Progenitor cell of endocrine pancreas (in vitro differentiated cells): ENCODE measurements around the gene ACAP2. TPM values are rescaled to one million over a fixed set of nuclear protein-coding genes. Genes with fewer than 3 reads are reported as not detected.

Experiments used
- DNase-seq: peaks from one replicate; pipeline ENCODE4 v3.0.0; 2021; ENCODE audit warnings: low spot score; ENCODE audit not compliant: unreplicated experiment
- H3K27ac Mint-ChIP-seq: 2 replicates; pipeline ENCODE4 v1.8.0; 2021; ENCODE audit warnings: mild to moderate bottlenecking, moderate library complexity, mixed read lengths
- H3K27me3 Mint-ChIP-seq: 2 replicates; pipeline ENCODE4 v1.8.0; 2021; ENCODE audit warnings: mixed read lengths
- H3K36me3 Mint-ChIP-seq: 2 replicates; pipeline ENCODE4 v1.8.0; 2022; ENCODE audit warnings: mixed read lengths; ENCODE audit not compliant: insufficient read depth
- H3K4me1 Mint-ChIP-seq: 2 replicates; pipeline ENCODE4 v1.8.0; 2021; ENCODE audit warnings: low read depth, mixed read lengths
- H3K4me3 Mint-ChIP-seq: 2 replicates; pipeline ENCODE4 v1.8.0; 2021; ENCODE audit warnings: low read depth, mild to moderate bottlenecking, moderate library complexity, mixed read lengths
- H3K9me3 Mint-ChIP-seq: 2 replicates; pipeline ENCODE4 v1.8.0; 2021; ENCODE audit warnings: low read depth, mixed read lengths
- total RNA-seq: library from RNA; stranded (reverse); gene quantifications from 2 replicates; pipeline ENCODE4 v1.2.1, GENCODE V29; 2021
- TF ChIP-seq, protein P1 (sequence below): fragments of 200-600 bp; sonication (generic); IDR thresholded peaks from one replicate; pipeline ENCODE4 v1.5.0; 2021; ENCODE audit warnings: antibody characterized with exemption, mild to moderate bottlenecking; ENCODE audit not compliant: unreplicated experiment

Gene ACAP2
- total RNA-seq, 1 donor from 2014 or later = 34.2 TPM

DNA sequence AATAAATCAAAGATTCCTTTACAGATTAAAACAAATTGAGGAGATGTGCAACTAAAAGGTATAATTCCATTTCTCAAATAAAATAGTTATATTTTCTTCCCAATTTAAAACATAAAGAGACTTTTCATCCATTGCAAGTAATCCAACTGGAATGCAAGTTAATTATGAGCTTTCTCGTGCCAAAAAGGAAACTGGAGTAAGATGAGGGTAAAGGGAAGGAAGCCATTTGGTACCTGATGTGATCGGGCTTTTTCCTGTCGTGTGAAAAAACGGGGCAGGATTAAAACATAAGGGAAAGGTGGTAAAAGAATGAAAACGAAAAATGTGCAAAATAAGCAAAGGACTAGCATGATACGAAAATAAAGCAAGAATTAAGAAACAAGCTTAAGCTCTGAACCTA, 130.1 kb downstream of the ACAP2 start:
- no peak overlapping the region for H3K27ac Mint-ChIP-seq
- TF ChIP-seq, protein P1, sequence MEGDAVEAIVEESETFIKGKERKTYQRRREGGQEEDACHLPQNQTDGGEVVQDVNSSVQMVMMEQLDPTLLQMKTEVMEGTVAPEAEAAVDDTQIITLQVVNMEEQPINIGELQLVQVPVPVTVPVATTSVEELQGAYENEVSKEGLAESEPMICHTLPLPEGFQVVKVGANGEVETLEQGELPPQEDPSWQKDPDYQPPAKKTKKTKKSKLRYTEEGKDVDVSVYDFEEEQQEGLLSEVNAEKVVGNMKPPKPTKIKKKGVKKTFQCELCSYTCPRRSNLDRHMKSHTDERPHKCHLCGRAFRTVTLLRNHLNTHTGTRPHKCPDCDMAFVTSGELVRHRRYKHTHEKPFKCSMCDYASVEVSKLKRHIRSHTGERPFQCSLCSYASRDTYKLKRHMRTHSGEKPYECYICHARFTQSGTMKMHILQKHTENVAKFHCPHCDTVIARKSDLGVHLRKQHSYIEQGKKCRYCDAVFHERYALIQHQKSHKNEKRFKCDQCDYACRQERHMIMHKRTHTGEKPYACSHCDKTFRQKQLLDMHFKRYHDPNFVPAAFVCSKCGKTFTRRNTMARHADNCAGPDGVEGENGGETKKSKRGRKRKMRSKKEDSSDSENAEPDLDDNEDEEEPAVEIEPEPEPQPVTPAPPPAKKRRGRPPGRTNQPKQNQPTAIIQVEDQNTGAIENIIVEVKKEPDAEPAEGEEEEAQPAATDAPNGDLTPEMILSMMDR = no peak
- H3K27me3 Mint-ChIP-seq = no peaks in the 10 kb centered on the region
- no peaks in the 10 kb centered on the region for H3K9me3 Mint-ChIP-seq
- H3K36me3 Mint-ChIP-seq = peaks cover 2% of the 10 kb centered on the region
- H3K4me1 Mint-ChIP-seq = no peaks in the 10 kb centered on the region
- H3K4me3 Mint-ChIP-seq = no peak overlapping the region
- DNase-seq = no peak

GRCh38 chr3:195307711-195308110, 135.1 kb downstream of the ACAP2 start:
- DNase-seq = no peak
- TF ChIP-seq, protein P1 = no peak
- Mint-ChIP-seq H3K4me1 (no peaks in the 10 kb centered on the region), H3K27ac (no peak overlapping the region), H3K27me3 (no peaks in the 10 kb centered on the region), H3K9me3 (no peaks in the 10 kb centered on the region), H3K4me3 (no peak overlapping the region), H3K36me3 (peaks cover 4% of the 10 kb centered on the region)

GRCh38 chr3:195306369-195306768, 136.5 kb downstream of the ACAP2 start:
- Mint-ChIP-seq H3K27me3 (no peaks in the 10 kb centered on the region), H3K4me3 (no peak overlapping the region), H3K9me3 (no peaks in the 10 kb centered on the region), H3K27ac (no peak overlapping the region), H3K4me1 (no peaks in the 10 kb centered on the region), H3K36me3 (peaks cover 9% of the 10 kb centered on the region)
- no peak for DNase-seq
- TF ChIP-seq, protein P1 = no peak

- no peak overlapping the region for H3K27ac Mint-ChIP-seq
- peaks cover 13% of the 10 kb centered on the region for H3K36me3 Mint-ChIP-seq
- peaks cover 5% of the 10 kb centered on the region for H3K4me1 Mint-ChIP-seq
- no peak for DNase-seq
- TF ChIP-seq, protein P1 = no peak
- no peak overlapping the region for H3K4me3 Mint-ChIP-seq
- H3K27me3 Mint-ChIP-seq = no peaks in the 10 kb centered on the region
- no peaks in the 10 kb centered on the region for H3K9me3 Mint-ChIP-seq
Measured at GRCh38 chr3:195302431-195302830, 140.4 kb downstream of the ACAP2 start.

DNA sequence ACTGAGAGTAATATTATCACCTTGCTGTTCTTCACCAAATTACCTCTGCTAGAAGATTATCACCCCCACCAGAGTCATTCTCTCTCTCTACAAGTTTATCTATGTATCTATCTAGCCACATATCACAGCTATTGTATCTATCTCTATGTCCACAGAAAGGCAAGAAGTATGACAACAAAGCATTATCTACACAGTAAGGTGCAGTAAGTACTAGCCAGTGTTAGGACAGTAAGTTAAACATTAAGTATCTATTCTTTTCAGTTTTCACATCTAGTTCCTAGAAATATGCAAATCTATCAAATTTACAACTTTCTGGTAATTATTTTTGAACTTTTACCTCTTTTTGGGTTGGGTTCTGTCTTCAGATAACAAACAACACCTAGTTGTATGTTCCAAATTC, 145.4 kb downstream of the ACAP2 start:
- DNase-seq = no peak
- H3K9me3 Mint-ChIP-seq = no peaks in the 10 kb centered on the region
- no peak overlapping the region for H3K4me3 Mint-ChIP-seq
- H3K27ac Mint-ChIP-seq = no peak overlapping the region
- H3K36me3 Mint-ChIP-seq = peaks cover 16% of the 10 kb centered on the region
- TF ChIP-seq, protein P1 = no peak
- H3K4me1 Mint-ChIP-seq = peaks cover 8% of the 10 kb centered on the region
- no peaks in the 10 kb centered on the region for H3K27me3 Mint-ChIP-seq
